Central memory CD8-positive, alpha-beta T cell (primary cell): ENCODE measurements around the gene MACROD2.
"Not testable (repeated sequence)": the region's sequence is repeated elsewhere in the genome, so short reads cannot be mapped to it uniquely, and the experiment has no call there.

ENCODE experiments used
- ATAC-seq: fragments of 150-1000 bp; cut with Tn5 transposase; replicated peaks from 2 replicates; pipeline ENCODE4 v1.10.0; 2022; ENCODE audit warnings: mild to moderate bottlenecking, moderate FRiP score, moderate number of reproducible peaks; ENCODE audit not compliant: poor library complexity, severe bottlenecking; ENCODE audit errors: extremely low read depth
- DNase-seq, 2 donors: peaks; one replicate each; pipeline ENCODE4 v3.0.0; 2021; ENCODE audit warnings: low spot score in 2 of 2
- H3K27ac Mint-ChIP-seq: one replicate; pipeline ENCODE4 v1.8.0; 2022; ENCODE audit warnings: low read depth, mild to moderate bottlenecking, moderate library complexity, mixed read lengths
- H3K27me3 Mint-ChIP-seq: one replicate; pipeline ENCODE4 v1.8.0; 2022; ENCODE audit warnings: mixed read lengths
- H3K36me3 Mint-ChIP-seq: one replicate; pipeline ENCODE4 v1.8.0; 2022; ENCODE audit warnings: mild to moderate bottlenecking, moderate library complexity, mixed read lengths; ENCODE audit not compliant: insufficient read depth
- H3K4me1 Mint-ChIP-seq: one replicate; pipeline ENCODE4 v1.8.0; 2022; ENCODE audit warnings: mixed read lengths
- H3K4me3 Mint-ChIP-seq: one replicate; pipeline ENCODE4 v1.8.0; 2022; ENCODE audit warnings: mild to moderate bottlenecking, moderate library complexity, mixed read lengths
- H3K9me3 Mint-ChIP-seq: one replicate; pipeline ENCODE4 v1.8.0; 2022; ENCODE audit warnings: mixed read lengths

Gene MACROD2

GRCh38 chr20:14235355-14235754 is 240.0 kb downstream of the MACROD2 start:
- ATAC-seq (no peak), DNase-seq (no peak)
- Mint-ChIP-seq H3K27ac (no peak overlapping the region), H3K36me3 (no peaks in the 10 kb centered on the region), H3K27me3 (no peaks in the 10 kb centered on the region), H3K9me3 (peaks cover 5% of the 10 kb centered on the region), H3K4me1 (no peaks in the 10 kb centered on the region), H3K4me3 (no peak overlapping the region)

GRCh38 chr20:14245368-14245970 is 250.2 kb downstream of the MACROD2 start:
- H3K4me1 Mint-ChIP-seq = no peaks in the 10 kb centered on the region
- H3K9me3 Mint-ChIP-seq = peaks cover 10% of the 10 kb centered on the region
- ATAC-seq (no peak), DNase-seq (no peak)
- H3K27me3 Mint-ChIP-seq = no peaks in the 10 kb centered on the region
- no peaks in the 10 kb centered on the region for H3K36me3 Mint-ChIP-seq
- H3K4me3 Mint-ChIP-seq = no peak overlapping the region
- H3K27ac Mint-ChIP-seq = no peak overlapping the region

GRCh38 chr20:14259689-14260088 is 264.4 kb downstream of the MACROD2 start:
- H3K4me1 Mint-ChIP-seq = no peaks in the 10 kb centered on the region
- DNase-seq (no peak), ATAC-seq (no peak)
- no peak overlapping the region for H3K4me3 Mint-ChIP-seq
- H3K27ac Mint-ChIP-seq = no peak overlapping the region
- no peaks in the 10 kb centered on the region for H3K27me3 Mint-ChIP-seq
- peaks cover 23% of the 10 kb centered on the region for H3K9me3 Mint-ChIP-seq
- no peaks in the 10 kb centered on the region for H3K36me3 Mint-ChIP-seq

GRCh38 chr20:14260367-14260766 is 265.1 kb downstream of the MACROD2 start:
- ATAC-seq (no peak), DNase-seq (no peak)
- Mint-ChIP-seq H3K4me3 (no peak overlapping the region), H3K27ac (no peak overlapping the region), H3K4me1 (no peaks in the 10 kb centered on the region), H3K27me3 (no peaks in the 10 kb centered on the region), H3K9me3 (peaks cover 26% of the 10 kb centered on the region), H3K36me3 (no peaks in the 10 kb centered on the region)

GRCh38 chr20:14264869-14265268 is 269.6 kb downstream of the MACROD2 start:
- no peaks in the 10 kb centered on the region for H3K36me3 Mint-ChIP-seq
- no peaks in the 10 kb centered on the region for H3K4me1 Mint-ChIP-seq
- no peaks in the 10 kb centered on the region for H3K27me3 Mint-ChIP-seq
- no peak overlapping the region for H3K4me3 Mint-ChIP-seq
- ATAC-seq (no peak), DNase-seq (no peak)
- peaks cover 13% of the 10 kb centered on the region for H3K9me3 Mint-ChIP-seq
- no peak overlapping the region for H3K27ac Mint-ChIP-seq

DNA sequence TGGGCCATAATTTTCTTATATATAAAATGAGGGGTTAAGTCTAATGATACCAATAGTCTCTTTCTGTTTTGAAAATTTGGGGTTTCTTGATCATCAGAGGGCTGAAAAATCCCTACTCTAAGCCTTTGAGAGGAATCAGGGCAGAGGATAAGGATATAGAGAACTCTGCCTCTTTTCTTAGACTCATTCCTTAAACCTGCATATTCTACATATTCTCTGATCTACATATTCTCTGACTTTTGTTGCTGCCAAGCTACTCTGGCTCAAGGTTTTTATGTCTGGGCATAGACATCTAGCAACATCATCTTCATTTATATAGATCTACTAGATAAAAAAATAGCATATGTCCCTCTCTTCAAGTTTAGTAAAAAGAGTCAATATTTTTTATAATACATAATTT is 270.9 kb downstream of the MACROD2 start:
- no peak for ATAC-seq
- peaks cover 13% of the 10 kb centered on the region for H3K9me3 Mint-ChIP-seq
- no peaks in the 10 kb centered on the region for H3K4me1 Mint-ChIP-seq
- DNase-seq = no peak
- H3K36me3 Mint-ChIP-seq = no peaks in the 10 kb centered on the region
- H3K27me3 Mint-ChIP-seq = no peaks in the 10 kb centered on the region
- H3K4me3 Mint-ChIP-seq = no peak overlapping the region
- no peak overlapping the region for H3K27ac Mint-ChIP-seq

DNA sequence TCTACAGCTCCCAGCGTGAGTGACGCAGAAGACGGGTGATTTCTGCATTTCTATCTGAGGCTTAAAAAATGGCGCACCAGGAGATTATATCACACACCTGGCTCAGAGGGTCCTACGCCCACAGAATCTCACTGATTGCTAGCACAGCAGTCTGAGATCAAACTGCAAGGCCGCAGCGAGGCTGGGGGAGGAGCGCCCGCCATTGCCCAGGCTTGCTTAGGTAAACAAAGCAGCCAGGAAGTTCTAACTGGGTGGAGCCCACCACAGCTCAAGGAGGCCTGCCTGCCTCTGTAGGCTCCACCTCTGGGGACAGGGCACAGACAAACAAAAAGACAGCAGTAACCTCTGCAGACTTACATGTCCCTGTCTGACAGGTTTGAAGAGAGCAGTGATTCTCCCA is 275.4 kb downstream of the MACROD2 start:
- not testable (repeated sequence) for H3K4me3 Mint-ChIP-seq, H3K9me3 Mint-ChIP-seq, H3K4me1 Mint-ChIP-seq, H3K27me3 Mint-ChIP-seq, ATAC-seq, DNase-seq, H3K27ac Mint-ChIP-seq, H3K36me3 Mint-ChIP-seq

DNA sequence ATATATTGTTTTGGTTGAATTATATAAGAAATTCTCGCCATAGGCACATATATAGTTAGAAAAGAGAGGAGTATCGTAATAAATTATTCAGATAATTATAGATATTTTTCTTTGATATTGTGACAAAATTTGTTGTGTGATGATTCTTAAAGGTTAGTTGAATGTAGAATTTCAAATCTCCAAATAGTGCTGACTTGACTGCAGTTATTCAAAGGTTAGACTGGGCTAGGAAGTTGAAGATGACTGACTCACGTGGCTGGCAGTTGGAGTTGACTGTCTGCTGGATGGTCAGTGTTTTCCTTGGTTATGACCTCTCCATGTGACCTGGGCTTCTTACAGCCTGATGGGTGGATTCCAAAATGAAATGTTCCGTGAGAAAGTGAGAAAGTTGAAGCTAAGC is 286.8 kb downstream of the MACROD2 start:
- H3K27ac Mint-ChIP-seq = no peak overlapping the region
- no peaks in the 10 kb centered on the region for H3K36me3 Mint-ChIP-seq
- no peaks in the 10 kb centered on the region for H3K27me3 Mint-ChIP-seq
- DNase-seq (no peak), ATAC-seq (no peak)
- no peaks in the 10 kb centered on the region for H3K4me1 Mint-ChIP-seq
- no peak overlapping the region for H3K4me3 Mint-ChIP-seq
- H3K9me3 Mint-ChIP-seq = peaks cover 15% of the 10 kb centered on the region

DNA sequence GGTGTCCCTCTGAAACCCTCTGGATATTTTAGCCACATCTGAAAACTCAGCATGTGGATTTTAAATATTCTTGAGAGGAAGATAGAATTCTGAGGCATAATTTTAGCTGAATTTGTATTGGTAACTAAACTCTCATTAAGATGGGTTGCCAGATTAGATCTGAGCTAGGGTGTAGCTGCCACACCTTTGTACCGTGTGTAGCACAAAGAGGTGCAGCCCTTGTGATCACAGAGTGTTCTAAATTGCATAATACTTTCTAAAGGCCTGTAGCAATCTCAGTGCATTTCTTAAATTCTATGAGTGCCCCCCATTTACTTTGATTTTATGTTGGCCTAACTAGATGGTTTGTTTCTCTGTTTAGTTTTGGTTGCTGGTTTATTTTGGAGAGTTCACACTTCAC is 289.1 kb downstream of the MACROD2 start:
- H3K36me3 Mint-ChIP-seq = no peaks in the 10 kb centered on the region
- H3K4me1 Mint-ChIP-seq = no peaks in the 10 kb centered on the region
- peaks cover 16% of the 10 kb centered on the region for H3K9me3 Mint-ChIP-seq
- no peak overlapping the region for H3K4me3 Mint-ChIP-seq
- H3K27me3 Mint-ChIP-seq = no peaks in the 10 kb centered on the region
- DNase-seq = no peak
- no peak overlapping the region for H3K27ac Mint-ChIP-seq
- no peak for ATAC-seq

DNA sequence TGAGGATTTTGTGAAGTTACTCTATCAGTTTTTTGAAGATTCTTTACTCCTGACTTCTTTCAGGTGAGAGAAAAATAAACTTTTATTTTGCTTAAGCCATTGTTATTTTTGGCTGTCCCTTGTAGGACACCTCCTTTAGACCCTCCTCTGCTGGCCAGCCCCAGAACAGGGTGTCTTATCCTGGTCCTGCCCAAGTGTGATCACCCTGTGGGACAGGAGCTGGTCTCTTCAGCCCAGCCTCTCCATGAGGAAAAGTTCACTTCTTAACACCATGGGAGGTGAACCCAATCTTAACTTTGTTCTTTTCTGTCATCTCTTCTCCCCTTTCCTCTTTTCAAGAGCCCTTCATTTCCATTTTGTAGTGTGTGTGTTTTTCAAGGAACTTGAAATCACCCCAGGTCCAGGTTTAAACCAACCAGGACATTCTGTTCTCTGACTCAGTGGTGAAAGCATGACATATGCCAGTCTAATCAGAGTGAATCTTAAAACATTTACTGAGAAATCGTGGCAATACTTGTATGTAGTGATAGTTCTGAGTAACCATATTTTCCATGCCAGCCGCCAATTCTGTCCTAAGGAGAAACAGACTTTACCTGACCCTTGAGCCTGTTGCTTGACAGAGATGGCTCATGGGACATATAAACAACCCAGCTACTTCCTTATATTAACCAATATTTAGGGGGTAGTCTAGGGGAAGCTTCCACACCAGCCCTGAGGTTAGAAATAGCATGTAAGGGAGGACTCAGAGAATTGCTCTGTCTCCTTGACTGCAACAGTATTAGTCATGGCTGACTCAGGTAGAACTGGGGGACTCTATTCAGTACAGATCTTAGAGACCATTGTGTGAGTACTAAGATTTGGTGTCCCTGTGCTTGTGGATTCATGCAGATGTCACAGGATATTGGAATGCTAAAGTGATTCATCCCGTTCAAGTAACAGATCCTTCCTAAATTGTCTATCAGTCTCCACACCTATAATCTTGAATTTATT is 293.3 kb downstream of the MACROD2 start:
- H3K27me3 Mint-ChIP-seq = no peaks in the 10 kb centered on the region
- DNase-seq = no peak
- no peak overlapping the region for H3K4me3 Mint-ChIP-seq
- ATAC-seq = no peak
- peaks cover 15% of the 10 kb centered on the region for H3K9me3 Mint-ChIP-seq
- H3K27ac Mint-ChIP-seq = no peak overlapping the region
- H3K4me1 Mint-ChIP-seq = no peaks in the 10 kb centered on the region
- H3K36me3 Mint-ChIP-seq = no peaks in the 10 kb centered on the region

GRCh38 chr20:14291502-14291901 is 296.2 kb downstream of the MACROD2 start:
- Mint-ChIP-seq H3K36me3 (no peaks in the 10 kb centered on the region), H3K4me3 (no peak overlapping the region), H3K27ac (no peak overlapping the region), H3K9me3 (peaks cover 26% of the 10 kb centered on the region), H3K27me3 (no peaks in the 10 kb centered on the region), H3K4me1 (no peaks in the 10 kb centered on the region)
- ATAC-seq = no peak
- DNase-seq = no peak

DNA sequence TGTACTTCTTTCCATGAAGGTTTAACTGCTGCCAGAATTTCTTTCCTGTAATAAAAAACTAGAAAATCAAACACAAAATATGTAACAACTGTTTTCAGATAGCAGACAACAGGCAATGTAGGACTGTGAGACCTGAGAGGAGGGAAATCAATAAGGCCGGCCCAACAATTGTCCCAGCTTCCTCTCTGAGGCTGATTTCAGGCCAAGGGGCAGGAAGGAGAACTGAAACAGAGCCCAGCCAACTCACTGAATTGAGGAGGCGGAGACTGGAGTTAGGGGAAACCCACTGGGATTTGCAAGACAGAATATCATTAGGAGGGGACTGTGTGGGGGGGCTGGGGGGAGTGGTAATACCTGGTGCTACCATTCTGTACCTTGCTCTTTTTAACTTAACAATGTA is 299.9 kb downstream of the MACROD2 start:
- Mint-ChIP-seq H3K36me3 (no peaks in the 10 kb centered on the region), H3K27me3 (no peaks in the 10 kb centered on the region), H3K9me3 (peaks cover 28% of the 10 kb centered on the region), H3K27ac (no peak overlapping the region), H3K4me3 (no peak overlapping the region), H3K4me1 (no peaks in the 10 kb centered on the region)
- DNase-seq (no peak), ATAC-seq (no peak)

DNA sequence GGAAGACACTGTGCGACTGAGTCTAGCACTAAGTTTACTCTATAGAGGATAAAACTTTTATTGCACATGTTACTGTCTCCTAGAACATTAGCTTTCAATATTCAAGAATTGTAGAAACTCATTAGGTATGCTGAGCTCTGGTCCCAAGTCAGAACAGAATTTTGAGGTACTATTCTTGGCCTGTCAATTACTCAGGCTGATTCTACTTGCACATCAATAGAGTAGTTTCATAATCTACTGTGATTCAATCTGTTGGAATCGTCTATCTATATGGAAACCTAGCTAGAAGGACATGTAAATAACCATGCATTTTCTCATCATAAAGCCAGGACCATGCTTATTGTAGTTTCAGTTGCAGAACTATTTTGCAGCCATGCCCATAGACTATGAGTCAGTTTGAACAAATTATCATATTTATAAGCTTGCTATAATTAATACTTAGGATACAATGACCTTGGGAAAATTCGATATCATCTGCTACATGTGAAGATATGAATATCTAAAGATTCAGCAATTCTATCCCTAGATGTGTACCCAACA is 300.5 kb downstream of the MACROD2 start:
- Mint-ChIP-seq H3K4me1 (no peaks in the 10 kb centered on the region), H3K27me3 (no peaks in the 10 kb centered on the region), H3K36me3 (no peaks in the 10 kb centered on the region), H3K9me3 (peaks cover 27% of the 10 kb centered on the region), H3K27ac (no peak overlapping the region), H3K4me3 (no peak overlapping the region)
- DNase-seq = no peak
- no peak for ATAC-seq
